Activated CD8-positive, alpha-beta T cell treated with anti-CD3 and anti-CD28 coated beads for 36 hours (primary cell): Measurements from ENCODE around the gene SLX9. TPM values are rescaled to one million over a fixed set of nuclear protein-coding genes. Genes with fewer than 3 reads are reported as not detected.

Experiments
- ATAC-seq: fragments of 200-7000 bp; cut with Tn5 transposase; one replicate; pipeline ENCODE4 v1.10.0; 2021; ENCODE audit warnings: mild to moderate bottlenecking, moderate library complexity
- CTCF ChIA-PET: fragments of 350-600 bp; sonication (Branson Sonifier 250); formaldehyde crosslinking; loops from one replicate; lab custom pipeline; 2021; ENCODE audit warnings: antibody characterized with exemption; lab: Charles Lee
- POLR2A ChIA-PET: fragments of 350-600 bp; sonication (Branson Sonifier 250); formaldehyde crosslinking; loops from one replicate; lab custom pipeline; 2021; ENCODE audit warnings: antibody characterized with exemption; lab: Charles Lee
- DNase-seq: peaks from one replicate; pipeline ENCODE4 v3.0.0-alpha.2; 2020
- H3K27ac Mint-ChIP-seq: one replicate; pipeline ENCODE4 v1.8.0; 2021; ENCODE audit warnings: mild to moderate bottlenecking, mixed read lengths
- H3K27me3 Mint-ChIP-seq: one replicate; pipeline ENCODE4 v1.8.0; 2021; ENCODE audit warnings: mixed read lengths
- H3K36me3 Mint-ChIP-seq: one replicate; pipeline ENCODE4 v1.8.0; 2021; ENCODE audit warnings: low read depth, mixed read lengths
- H3K4me1 Mint-ChIP-seq: one replicate; pipeline ENCODE4 v1.8.0; 2021; ENCODE audit warnings: low read depth, mixed read lengths
- H3K4me3 Mint-ChIP-seq: one replicate; pipeline ENCODE4 v1.8.0; 2021; ENCODE audit warnings: mild to moderate bottlenecking, moderate library complexity, mixed read lengths
- H3K9me3 Mint-ChIP-seq: one replicate; pipeline ENCODE4 v1.8.0; 2021; ENCODE audit warnings: mixed read lengths
- intact Hi-C: fragments of 100-400 bp; cut with micrococcal nuclease; formaldehyde crosslinking; loops from one replicate; pipeline ENCODE4 v1.10.0; 2022
- total RNA-seq, 2 experiments: library from RNA; stranded (reverse); gene quantifications; one replicate each; pipeline ENCODE4 v1.2.3, GENCODE V29; 2021
- TF ChIP-seq, protein P1 (sequence below): fragments of 200-600 bp; IDR thresholded peaks from one replicate; pipeline ENCODE4 v1.8.0; 2022; ENCODE audit warnings: antibody characterized with exemption, mild to moderate bottlenecking

SLX9 gene
- total RNA-seq, 2 experiments from 2014 or later = 76.0 to 76.5 TPM

DNA sequence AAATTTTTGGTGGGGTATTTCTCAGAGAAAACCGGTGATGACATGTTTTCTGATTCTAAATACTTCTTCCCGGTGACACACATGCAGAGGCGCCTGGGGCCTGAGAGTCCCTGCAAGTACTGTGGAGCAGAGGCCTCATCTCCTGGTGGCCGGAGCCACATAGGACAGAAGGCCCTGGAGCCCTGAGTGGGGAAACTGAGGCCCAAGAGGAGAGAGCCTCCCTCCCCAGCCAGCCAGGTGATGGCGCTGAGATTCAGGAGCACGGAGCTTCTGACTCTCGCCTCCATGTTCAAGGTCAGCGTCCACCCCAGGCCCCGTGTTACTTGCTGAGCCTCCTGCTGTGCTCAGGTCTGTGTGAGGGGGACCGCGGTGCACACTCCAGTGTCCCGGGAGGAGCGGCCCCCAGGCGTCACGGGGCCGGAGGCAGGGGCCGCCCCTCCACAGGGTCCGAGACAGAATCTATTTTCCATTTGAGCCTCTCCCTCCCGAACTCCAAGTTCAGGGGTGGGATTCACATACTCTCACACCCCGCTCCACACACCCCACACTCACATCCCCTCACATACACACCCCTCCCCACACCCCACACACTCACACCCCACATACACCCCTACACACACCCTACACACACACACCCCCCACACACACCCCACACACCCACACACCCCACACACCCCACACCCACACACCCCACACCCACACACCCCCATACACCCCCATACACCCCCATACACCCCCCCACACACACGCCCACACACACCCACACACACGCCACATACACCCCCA is 43.8 kb downstream of the SLX9 start:
- no peaks in the 10 kb centered on the region for H3K27me3 Mint-ChIP-seq
- H3K4me1 Mint-ChIP-seq = no peaks in the 10 kb centered on the region
- ChIA-PET CTCF (no interaction called here), POLR2A (interaction anchor here (0.6 kb wide), 1 partner anchor 657 kb away, joined by 3 read pairs; no protein-coding TSS in a partner anchor)
- peaks cover 9% of the 10 kb centered on the region for H3K36me3 Mint-ChIP-seq
- intact Hi-C loops = no loop called here
- no peak for ATAC-seq
- no peak overlapping the region for H3K27ac Mint-ChIP-seq
- no peak for DNase-seq
- H3K4me3 Mint-ChIP-seq = no peak overlapping the region
- no peaks in the 10 kb centered on the region for H3K9me3 Mint-ChIP-seq
- TF ChIP-seq, protein P1, sequence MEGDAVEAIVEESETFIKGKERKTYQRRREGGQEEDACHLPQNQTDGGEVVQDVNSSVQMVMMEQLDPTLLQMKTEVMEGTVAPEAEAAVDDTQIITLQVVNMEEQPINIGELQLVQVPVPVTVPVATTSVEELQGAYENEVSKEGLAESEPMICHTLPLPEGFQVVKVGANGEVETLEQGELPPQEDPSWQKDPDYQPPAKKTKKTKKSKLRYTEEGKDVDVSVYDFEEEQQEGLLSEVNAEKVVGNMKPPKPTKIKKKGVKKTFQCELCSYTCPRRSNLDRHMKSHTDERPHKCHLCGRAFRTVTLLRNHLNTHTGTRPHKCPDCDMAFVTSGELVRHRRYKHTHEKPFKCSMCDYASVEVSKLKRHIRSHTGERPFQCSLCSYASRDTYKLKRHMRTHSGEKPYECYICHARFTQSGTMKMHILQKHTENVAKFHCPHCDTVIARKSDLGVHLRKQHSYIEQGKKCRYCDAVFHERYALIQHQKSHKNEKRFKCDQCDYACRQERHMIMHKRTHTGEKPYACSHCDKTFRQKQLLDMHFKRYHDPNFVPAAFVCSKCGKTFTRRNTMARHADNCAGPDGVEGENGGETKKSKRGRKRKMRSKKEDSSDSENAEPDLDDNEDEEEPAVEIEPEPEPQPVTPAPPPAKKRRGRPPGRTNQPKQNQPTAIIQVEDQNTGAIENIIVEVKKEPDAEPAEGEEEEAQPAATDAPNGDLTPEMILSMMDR = no peak

DNA sequence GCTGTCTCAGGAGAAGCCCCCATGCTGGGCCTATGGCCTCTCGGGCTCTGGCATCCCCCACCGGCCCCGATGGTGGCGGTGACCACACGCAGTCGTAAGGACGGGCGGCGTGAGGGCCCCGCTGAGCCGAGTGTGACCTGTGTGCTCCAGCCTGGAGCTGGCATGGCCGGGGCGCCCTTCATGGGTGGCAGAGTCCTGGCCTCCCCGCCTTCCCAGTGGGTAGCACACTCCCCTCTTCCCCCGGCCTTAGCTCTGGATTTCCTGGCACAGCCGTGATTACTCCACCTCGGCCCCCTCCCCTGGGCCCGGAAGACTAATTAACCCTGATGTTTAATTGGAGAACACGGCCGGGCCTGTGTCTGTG is 44.6 kb downstream of the SLX9 start:
- no peak overlapping the region for H3K4me3 Mint-ChIP-seq
- ChIA-PET POLR2A (interaction anchor here (0.6 kb wide), 1 partner anchor 656 kb away, joined by 3 read pairs; no protein-coding TSS in a partner anchor), CTCF (interaction anchor here (1.2 kb wide), 1 partner anchor 144 kb away, joined by 5 read pairs; no protein-coding TSS in a partner anchor)
- peaks cover 1% of the 10 kb centered on the region for H3K36me3 Mint-ChIP-seq
- H3K9me3 Mint-ChIP-seq = no peaks in the 10 kb centered on the region
- no peak for DNase-seq
- ATAC-seq = peak; percentile 40
- TF ChIP-seq, protein P1 = no peak
- no peaks in the 10 kb centered on the region for H3K4me1 Mint-ChIP-seq
- H3K27ac Mint-ChIP-seq = no peak overlapping the region
- intact Hi-C loops = no loop called here
- no peaks in the 10 kb centered on the region for H3K27me3 Mint-ChIP-seq

DNA sequence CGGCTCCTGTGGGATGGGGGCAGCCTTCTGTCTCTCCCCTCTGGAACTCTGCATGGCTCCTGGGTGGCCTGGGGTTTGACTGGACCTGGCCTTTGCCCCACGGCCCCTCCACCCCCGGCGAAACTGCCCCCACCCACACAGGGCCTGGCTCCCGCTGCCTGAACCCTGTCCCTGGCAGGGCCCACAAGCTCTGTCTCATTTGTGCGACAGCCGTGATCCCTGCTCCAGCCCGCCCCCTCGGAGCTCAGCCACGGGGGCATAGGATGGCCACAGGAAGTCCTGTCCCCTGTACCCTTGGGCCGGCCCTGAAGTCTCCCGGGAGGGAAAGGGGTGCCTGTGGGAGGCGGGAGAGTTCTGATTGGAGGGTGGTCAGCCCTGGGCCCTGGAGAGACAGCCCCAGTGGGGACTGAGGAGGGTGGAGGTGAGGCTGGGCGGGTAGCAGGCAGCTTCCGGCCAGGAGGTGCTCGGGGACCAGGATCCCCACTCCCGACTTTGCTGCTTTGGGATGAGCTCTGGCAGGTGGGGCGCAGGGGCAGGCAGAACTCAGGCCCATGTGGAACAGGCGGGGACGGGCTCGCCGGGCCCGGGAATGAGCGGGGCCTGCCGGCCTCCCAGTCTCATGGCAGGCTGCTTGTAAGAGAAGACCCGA is 45.1 kb downstream of the SLX9 start:
- Mint-ChIP-seq H3K27me3 (no peaks in the 10 kb centered on the region), H3K9me3 (no peaks in the 10 kb centered on the region), H3K36me3 (no peaks in the 10 kb centered on the region), H3K27ac (no peak overlapping the region), H3K4me1 (no peaks in the 10 kb centered on the region), H3K4me3 (no peak overlapping the region)
- DNase-seq (no peak), ATAC-seq (peak; percentile 6)
- intact Hi-C loops = no loop called here
- CTCF ChIA-PET = interaction anchor here (1.2 kb wide), 1 partner anchor 144 kb away, joined by 5 read pairs; no protein-coding TSS in a partner anchor
- POLR2A ChIA-PET = no interaction called here
- TF ChIP-seq, protein P1 = no peak

DNA sequence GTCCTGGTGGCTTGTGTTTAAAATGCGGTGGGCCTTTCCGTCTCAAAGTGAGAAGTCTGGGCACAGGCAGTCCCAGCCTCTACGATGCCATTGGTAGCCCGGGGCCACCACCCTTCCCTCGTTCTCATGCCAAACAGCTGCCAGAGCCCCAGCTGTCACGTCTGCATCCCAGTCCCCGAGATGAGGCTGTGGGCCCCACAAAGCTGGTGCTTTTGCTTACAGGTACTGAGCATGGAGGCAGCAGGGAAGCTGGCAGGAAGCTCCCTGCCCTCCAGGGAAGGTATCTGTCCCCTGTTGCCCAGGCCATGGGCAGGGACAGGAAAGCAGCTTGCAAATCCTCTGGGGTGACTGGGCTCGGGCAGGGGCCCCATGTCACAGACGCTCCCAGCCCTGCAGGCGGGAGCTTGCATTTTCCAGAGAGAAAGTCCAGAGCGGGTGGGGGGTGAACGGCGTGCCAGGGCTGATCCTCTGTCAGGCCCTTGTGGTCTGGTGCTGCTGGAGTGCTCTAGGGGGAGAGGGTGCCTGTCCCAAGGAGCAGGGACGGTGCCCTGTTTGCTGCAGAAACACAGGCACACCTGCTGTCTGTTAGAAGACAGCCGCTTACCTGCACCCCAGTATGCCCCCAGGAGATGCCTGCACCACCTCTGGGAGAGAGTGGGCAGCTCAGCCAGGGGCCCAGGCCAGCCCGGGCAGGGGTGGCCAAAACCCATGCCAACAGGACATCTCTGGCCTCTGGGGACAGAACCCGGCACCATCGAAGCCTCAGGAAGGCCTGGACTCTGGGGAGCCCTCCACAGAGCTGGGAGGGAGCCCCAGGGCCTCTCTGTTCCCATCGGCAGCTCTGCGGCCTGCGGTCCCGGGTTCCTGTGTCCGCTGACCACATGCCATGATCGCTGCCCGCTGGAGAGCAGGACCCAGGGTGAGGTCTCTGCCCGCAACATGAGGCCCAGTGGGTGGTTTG is 45.9 kb downstream of the SLX9 start:
- H3K4me1 Mint-ChIP-seq = no peaks in the 10 kb centered on the region
- H3K27ac Mint-ChIP-seq = no peak overlapping the region
- intact Hi-C loops = no loop called here
- DNase-seq = no peak
- no peaks in the 10 kb centered on the region for H3K27me3 Mint-ChIP-seq
- H3K9me3 Mint-ChIP-seq = no peaks in the 10 kb centered on the region
- H3K4me3 Mint-ChIP-seq = no peak overlapping the region
- no peaks in the 10 kb centered on the region for H3K36me3 Mint-ChIP-seq
- ChIA-PET CTCF (interaction anchor here (0.6 to 1.2 kb wide), 2 partner anchors 143 to 181 kb away, joined by 3 to 5 read pairs; no protein-coding TSS in a partner anchor), POLR2A (no interaction called here)
- TF ChIP-seq, protein P1 = no peak
- no peak for ATAC-seq
